ENCODE results near the gene MTCL1.

The MTCL1 gene

GRCh38 chr18:8871489-8871888, 166.1 kb downstream of the MTCL1 start:
- Mint-ChIP-seq H3K36me3 (ENCODE audit: low read depth) (no peaks in the 10 kb centered on the region), H3K4me3 (no peak overlapping the region), H3K9me3 (no peaks in the 10 kb centered on the region), H3K4me1 (no peaks in the 10 kb centered on the region), H3K27ac (no peak overlapping the region), H3K27me3 (peaks cover 3% of the 10 kb centered on the region)
- DNase-seq = no peak
- ATAC-seq = no peak

- DNase-seq = no peak
- H3K9me3 Mint-ChIP-seq = no peaks in the 10 kb centered on the region
- no peak for ATAC-seq
- H3K4me1 Mint-ChIP-seq = no peaks in the 10 kb centered on the region
- H3K36me3 Mint-ChIP-seq (ENCODE audit: low read depth) = no peaks in the 10 kb centered on the region
- H3K4me3 Mint-ChIP-seq = no peak overlapping the region
- no peak overlapping the region for H3K27ac Mint-ChIP-seq
- H3K27me3 Mint-ChIP-seq = peaks cover 5% of the 10 kb centered on the region
Measured at GRCh38 chr18:8874872-8875271, 169.5 kb downstream of the MTCL1 start.

- H3K9me3 Mint-ChIP-seq = peaks cover 3% of the 10 kb centered on the region
- no peak overlapping the region for H3K4me3 Mint-ChIP-seq
- peaks cover 8% of the 10 kb centered on the region for H3K27me3 Mint-ChIP-seq
- H3K36me3 Mint-ChIP-seq (ENCODE audit: low read depth) = peaks cover 2% of the 10 kb centered on the region
- ATAC-seq = no peak
- no peaks in the 10 kb centered on the region for H3K4me1 Mint-ChIP-seq
- no peak overlapping the region for H3K27ac Mint-ChIP-seq
- no peak for DNase-seq
Measured at GRCh38 chr18:8876887-8877286, 171.5 kb downstream of the MTCL1 start.

GRCh38 chr18:8881103-8881502, 175.7 kb downstream of the MTCL1 start:
- Mint-ChIP-seq H3K4me1 (no peaks in the 10 kb centered on the region), H3K9me3 (peaks cover 20% of the 10 kb centered on the region), H3K4me3 (no peak overlapping the region), H3K27me3 (peaks cover 7% of the 10 kb centered on the region), H3K27ac (no peak overlapping the region), H3K36me3 (ENCODE audit: low read depth) (peaks cover 2% of the 10 kb centered on the region)
- ATAC-seq (no peak), DNase-seq (no peak)

Data from activated naive CD8-positive, alpha-beta T cell treated with anti-CD3 and anti-CD28 coated beads, Interleukin-2, amount 50 U/mL, for 24 hours (primary cell).